Natural killer cell (primary cell): ENCODE measurements around the gene MAB21L4. TPM values are rescaled to one million over a fixed set of nuclear protein-coding genes. Genes with fewer than 3 reads are reported as not detected.

Experiments
- ATAC-seq, 3 donors: fragments of 150-1000 bp in 2 of 3; fragments of 200-7000 bp in 1 of 3; cut with Tn5 transposase; 1 replicate in 1 of 3; 2 replicates in 2 of 3; pipeline ENCODE4 v1.10.0; 2021; ENCODE audit warnings: mild to moderate bottlenecking in 2 of 3, moderate library complexity in 2 of 3
- DNase-seq, 2 donors: peaks; one replicate each; pipeline versions ENCODE4 v3.0.0 to v3.0.0-alpha.2; 2013 to 2021; ENCODE audit warnings: mixed read lengths in 1 of 2
- H3K27ac ChIP-seq: one replicate; pipeline ENCODE4 v1.5.1; 2013; ENCODE audit warnings: mild to moderate bottlenecking, low read length
- H3K27me3 ChIP-seq: one replicate; pipeline ENCODE4 v1.6.1; 2013; ENCODE audit warnings: low read length; ENCODE audit not compliant: control insufficient read depth, insufficient read depth
- H3K36me3 ChIP-seq: one replicate; pipeline ENCODE4 v1.6.1; 2013; ENCODE audit warnings: low read length; ENCODE audit not compliant: control insufficient read depth, insufficient read depth
- H3K4me1 ChIP-seq: one replicate; pipeline ENCODE4 v1.6.1; 2013; ENCODE audit warnings: low read length; ENCODE audit not compliant: control insufficient read depth, insufficient read depth
- H3K4me3 ChIP-seq: one replicate; pipeline ENCODE4 v1.5.1; 2013; ENCODE audit warnings: low read length
- H3K9me3 ChIP-seq: one replicate; pipeline ENCODE4 v1.6.1; 2013; ENCODE audit warnings: low read length; ENCODE audit not compliant: control insufficient read depth, insufficient read depth
- H3K27ac Mint-ChIP-seq, 2 donors: one replicate each; pipeline ENCODE4 v1.8.0; 2022; ENCODE audit warnings: mild to moderate bottlenecking in 2 of 2, mixed read lengths in 2 of 2, moderate library complexity in 1 of 2
- H3K27me3 Mint-ChIP-seq, 2 donors: one replicate each; pipeline ENCODE4 v1.8.0; 2022; ENCODE audit warnings: low read depth in 2 of 2, mixed read lengths in 2 of 2
- H3K36me3 Mint-ChIP-seq: one replicate; pipeline ENCODE4 v1.8.0; 2022; ENCODE audit warnings: mixed read lengths
- H3K4me1 Mint-ChIP-seq, 2 donors: one replicate each; pipeline ENCODE4 v1.8.0; 2022; ENCODE audit warnings: mixed read lengths in 2 of 2
- H3K4me3 Mint-ChIP-seq: one replicate; pipeline ENCODE4 v1.8.0; 2022; ENCODE audit warnings: mild to moderate bottlenecking, moderate library complexity, mixed read lengths
- H3K9me3 Mint-ChIP-seq, 2 donors: one replicate each; pipeline ENCODE4 v1.8.0; 2022; ENCODE audit warnings: mixed read lengths in 2 of 2
- CTCF ChIP-seq: fragments of 200-600 bp; IDR thresholded peaks from one replicate; pipeline ENCODE4 v1.8.0; 2022; ENCODE audit warnings: antibody characterized with exemption
- WGBS: methylation state at CpG from one replicate; pipeline ENCODE4 v1.1.7; 2013; ENCODE audit warnings: missing lambda C conversion rate; ENCODE audit not compliant: insufficient coverage; 5-methylcytosine and 5-hydroxymethylcytosine counted together
- intact Hi-C: fragments of 100-400 bp; cut with micrococcal nuclease; formaldehyde crosslinking; loops from one replicate; pipeline ENCODE4 v1.14.2; 2022
- total RNA-seq, 4 donors: library from RNA; stranded (reverse); fragments of 120-200 nt in 1 of 4; gene quantifications; one replicate each; pipeline versions ENCODE4 v1.2.3 to v1.2.4, GENCODE V29; 2013 to 2022

The MAB21L4 gene
- total RNA-seq, 3 donors from 2014 or later (not counting 1 experiment from before 2014, with no cell fraction given), result not detected

GRCh38 chr2:240852671-240853314, 43.2 kb downstream of the MAB21L4 start:
- H3K36me3 Mint-ChIP-seq, result peaks cover 7% of the 10 kb centered on the region
- no peak overlapping the region for H3K4me3 ChIP-seq
- H3K9me3 ChIP-seq, result peaks cover 8% of the 10 kb centered on the region
- H3K27ac Mint-ChIP-seq, result no peak overlapping the region
- H3K36me3 ChIP-seq, result no peaks in the 10 kb centered on the region
- no peak for ATAC-seq
- H3K4me3 Mint-ChIP-seq, result no peak overlapping the region
- H3K9me3 Mint-ChIP-seq, result peaks cover 2 to 4% of the 10 kb centered on the region in 2 donors
- DNase-seq, result no peak
- intact Hi-C loops, result no loop called here
- H3K4me1 ChIP-seq, result no peaks in the 10 kb centered on the region
- no peaks in the 10 kb centered on the region for H3K27me3 ChIP-seq
- H3K27me3 Mint-ChIP-seq, result peaks cover 0 to 5% of the 10 kb centered on the region in 2 donors
- TF ChIP-seq CTCF, result no peak
- no peak overlapping the region for H3K27ac ChIP-seq
- no peaks in the 10 kb centered on the region for H3K4me1 Mint-ChIP-seq
- 78% methylated on average over 15 of the region's 15 CpGs for WGBS

- peaks cover 2 to 4% of the 10 kb centered on the region in 2 donors for H3K9me3 Mint-ChIP-seq
- intact Hi-C loops, result no loop called here
- H3K36me3 ChIP-seq, result no peaks in the 10 kb centered on the region
Observed at GRCh38 chr2:240851078-240851991, 44.6 kb downstream of the MAB21L4 start.

GRCh38 chr2:240850756-240851077, 45.2 kb downstream of the MAB21L4 start:
- Mint-ChIP-seq H3K4me3 (no peak overlapping the region), H3K4me1 (no peaks in the 10 kb centered on the region), H3K9me3 (peaks cover 2 to 4% of the 10 kb centered on the region in 2 donors), H3K36me3 (peaks cover 7% of the 10 kb centered on the region), H3K27me3 (peaks cover 0 to 7% of the 10 kb centered on the region in 2 donors), H3K27ac (no peak overlapping the region)
- WGBS, result 71% methylated on average over 11 of the region's 11 CpGs
- intact Hi-C loops, result no loop called here
- Histone ChIP-seq H3K4me1 (no peaks in the 10 kb centered on the region), H3K27ac (no peak overlapping the region), H3K27me3 (no peaks in the 10 kb centered on the region), H3K9me3 (peaks cover 8% of the 10 kb centered on the region), H3K36me3 (no peaks in the 10 kb centered on the region), H3K4me3 (no peak overlapping the region)
- DNase-seq (no peak), ATAC-seq (no peak)
- no peak for TF ChIP-seq CTCF

More at GRCh38 chr2:240851078-240851991, 44.6 kb downstream of the MAB21L4 start:
- Histone ChIP-seq H3K4me3 (no peak overlapping the region), H3K27me3 (no peaks in the 10 kb centered on the region), H3K4me1 (no peaks in the 10 kb centered on the region), H3K27ac (no peak overlapping the region), H3K9me3 (peaks cover 8% of the 10 kb centered on the region)
- Mint-ChIP-seq H3K27ac (no peak overlapping the region), H3K4me1 (no peaks in the 10 kb centered on the region), H3K27me3 (peaks cover 0 to 7% of the 10 kb centered on the region in 2 donors), H3K36me3 (peaks cover 7% of the 10 kb centered on the region), H3K4me3 (no peak overlapping the region)
- peak; percentile 90 for TF ChIP-seq CTCF
- 50% methylated on average over 32 of the region's 33 CpGs for WGBS
- DNase-seq (peak; percentile 74 to 88), ATAC-seq (peak; percentile 78 to 97 (median 90))
